Germinal center (tissue), 1 donor: ENCODE results near the gene CBX6.
"Not testable (repeated sequence)": the region's sequence is repeated elsewhere in the genome, so short reads cannot be mapped to it uniquely, and the experiment has no call there.

ENCODE experiments used
- DNase-seq: peaks from one replicate; pipeline ENCODE4 v3.0.0; 2012; ENCODE audit warnings: mixed read lengths, low spot score

Gene CBX6

DNA sequence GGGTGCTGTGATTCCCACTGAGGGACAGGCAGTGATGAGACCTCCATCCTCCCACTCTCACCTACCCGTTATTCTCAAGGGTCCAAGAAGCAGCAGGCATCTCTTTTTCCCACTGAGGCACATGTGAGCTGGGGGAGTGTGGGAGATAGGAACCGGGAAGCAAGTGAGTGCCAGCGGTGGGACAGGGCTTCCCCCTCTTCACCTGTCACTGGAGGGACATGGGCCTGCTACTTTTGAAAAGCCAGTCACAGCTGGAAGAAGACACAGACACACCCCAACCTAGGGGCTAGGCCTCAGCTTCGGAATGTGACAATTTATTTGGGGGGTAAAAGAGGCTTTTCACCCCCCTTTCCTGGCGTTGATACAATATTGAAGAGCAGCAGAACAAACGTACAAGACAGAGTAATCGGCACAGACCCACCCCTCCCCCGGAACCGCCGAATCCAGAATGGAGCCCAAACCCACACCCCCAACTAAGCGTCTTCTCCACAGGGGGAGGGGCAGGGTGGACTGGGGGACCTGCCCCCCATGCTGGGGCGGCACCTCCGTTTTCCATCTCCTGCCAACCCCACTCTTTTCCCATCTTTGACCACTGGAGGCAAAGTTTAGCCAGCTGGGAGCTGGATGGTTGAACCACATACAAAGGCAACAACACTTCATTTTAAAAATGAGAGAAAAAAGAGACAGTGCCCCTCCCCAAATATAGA, 10.7 kb downstream of the CBX6 start:
- no peak for DNase-seq

DNA sequence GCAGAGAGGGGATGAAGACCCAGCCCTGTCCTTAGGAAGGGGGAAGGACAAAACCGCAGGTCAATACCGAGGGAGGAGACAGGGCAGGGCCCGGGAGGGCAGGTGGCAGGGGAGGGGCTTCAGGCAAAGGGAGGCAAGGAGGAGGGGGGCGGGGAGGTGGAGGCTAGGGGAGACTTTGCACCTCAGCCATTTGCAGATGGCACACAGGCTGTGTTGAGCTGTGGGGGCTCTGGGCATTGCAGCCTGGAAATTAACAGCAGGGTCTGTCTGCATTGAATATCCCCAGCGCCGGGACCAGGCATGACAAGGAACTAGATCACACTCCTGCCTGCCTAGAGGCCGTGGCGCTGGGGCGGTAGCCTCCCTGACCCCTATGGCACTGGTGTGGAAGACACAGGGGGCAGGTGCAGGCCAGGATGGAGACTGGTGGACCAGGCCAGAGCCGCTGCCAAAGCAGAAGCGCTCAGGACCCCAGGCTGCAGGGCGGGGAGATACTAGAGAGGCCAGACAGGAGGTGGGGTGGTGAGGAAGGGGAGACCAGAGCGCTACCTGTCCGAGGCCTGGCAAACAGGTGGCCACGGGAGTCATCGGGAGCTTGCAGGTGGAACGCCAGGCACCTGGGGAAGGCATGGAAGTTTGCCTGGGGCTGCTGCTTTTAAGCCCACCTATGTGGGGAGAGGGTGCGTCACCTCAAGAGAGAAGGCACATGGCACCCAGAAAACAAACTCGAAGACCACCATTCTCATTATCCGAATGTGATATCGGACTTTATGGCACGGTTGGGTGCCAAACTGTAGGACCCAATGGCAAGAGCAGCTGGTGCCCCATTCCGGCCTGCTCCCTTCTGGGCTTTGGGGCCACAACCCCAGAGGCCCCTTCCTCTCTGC, 11.5 kb downstream of the CBX6 start:
- no peak for DNase-seq

DNA sequence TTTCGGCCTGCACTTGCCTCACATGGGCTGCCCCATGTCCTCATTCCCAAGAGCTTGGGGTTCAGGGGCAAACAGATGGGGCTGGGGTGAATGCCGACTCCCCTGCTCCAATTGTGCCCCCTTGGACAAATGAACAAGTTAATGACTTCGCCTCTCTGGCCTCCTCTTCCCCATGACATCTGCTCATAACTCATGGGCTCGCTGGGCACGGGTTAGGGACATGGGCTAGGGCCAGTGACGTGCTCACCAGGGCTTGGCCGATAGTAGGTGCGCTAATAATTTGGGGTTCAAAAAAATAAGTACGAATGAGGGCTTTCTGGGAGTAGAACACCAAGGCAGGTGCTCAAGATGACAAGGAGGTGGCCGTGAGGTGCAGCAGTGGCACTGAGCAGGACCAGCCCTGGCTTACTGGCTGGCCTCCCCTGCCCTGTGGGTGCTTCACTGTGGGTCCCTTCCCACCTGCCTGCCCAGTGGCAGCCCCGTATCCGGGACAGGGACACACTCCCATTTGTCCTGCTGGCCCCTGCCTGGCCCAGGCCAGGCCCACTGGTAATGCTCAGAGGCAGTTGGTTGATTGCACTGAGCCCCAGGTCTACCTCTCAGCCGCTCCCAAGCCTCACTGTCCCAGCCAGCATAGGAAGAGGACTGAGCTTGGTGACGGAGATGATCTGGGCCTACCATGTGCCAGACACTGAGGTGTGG, 12.3 kb downstream of the CBX6 start:
- no peak for DNase-seq

DNA sequence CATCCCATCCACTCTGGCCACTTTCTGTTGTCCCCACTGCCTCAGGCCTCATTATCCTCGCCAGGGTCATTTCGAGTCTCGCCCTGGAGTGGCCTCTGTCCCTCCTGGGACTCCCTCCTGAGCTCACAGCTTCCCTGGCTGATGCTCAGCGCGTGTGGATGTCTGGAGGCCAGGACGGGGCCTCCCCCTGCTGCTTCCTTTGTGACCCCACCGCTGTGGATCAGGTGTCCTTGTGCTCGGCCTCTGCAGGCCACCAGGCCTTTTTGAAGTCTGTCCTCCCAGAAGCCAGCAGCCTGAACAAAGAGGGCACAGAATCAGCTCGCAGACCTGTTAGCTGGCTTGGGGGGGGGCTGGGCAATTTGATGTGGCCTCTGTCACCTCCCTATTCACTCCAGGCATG, 13.5 kb downstream of the CBX6 start:
- no peak for DNase-seq

DNA sequence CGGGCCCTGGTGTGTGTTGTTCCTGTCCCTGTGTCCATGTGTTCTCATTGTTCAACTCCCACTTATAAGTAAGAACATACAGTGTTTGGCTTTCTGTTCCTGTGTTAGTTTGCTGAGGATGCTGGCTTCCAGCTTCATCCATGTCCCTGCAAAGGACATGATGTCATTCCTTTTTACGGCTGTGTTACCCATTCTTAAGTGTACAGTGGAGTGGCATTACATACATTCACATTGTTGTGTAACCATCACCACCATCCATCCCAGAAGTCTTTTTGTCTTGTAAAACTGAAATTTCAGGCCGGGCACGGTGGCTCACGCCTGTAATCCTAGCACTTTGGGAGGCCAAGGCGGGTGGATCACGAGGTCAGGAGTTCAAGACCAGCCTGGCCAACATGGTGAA, 17.5 kb downstream of the CBX6 start:
- not testable (repeated sequence) for DNase-seq

DNA sequence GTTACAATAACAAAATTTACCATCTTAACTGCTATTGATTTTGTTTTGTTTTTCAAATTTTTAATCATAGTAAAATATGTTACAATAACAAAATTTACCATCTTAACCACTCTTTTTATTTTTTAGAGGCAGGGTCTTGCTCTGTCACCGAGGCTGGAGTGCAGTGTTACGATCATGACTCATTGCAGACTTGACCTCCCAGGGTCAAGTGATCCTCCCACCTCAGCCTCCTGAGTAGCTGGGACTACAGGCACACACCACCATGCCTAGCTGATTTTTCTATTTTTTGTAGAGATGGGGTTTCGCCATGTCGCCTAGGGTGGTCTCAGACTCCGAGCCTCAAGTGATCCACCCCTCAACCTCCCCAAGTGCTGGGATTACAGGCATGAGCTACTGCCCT, 18.1 kb downstream of the CBX6 start:
- not testable (repeated sequence) for DNase-seq

DNA sequence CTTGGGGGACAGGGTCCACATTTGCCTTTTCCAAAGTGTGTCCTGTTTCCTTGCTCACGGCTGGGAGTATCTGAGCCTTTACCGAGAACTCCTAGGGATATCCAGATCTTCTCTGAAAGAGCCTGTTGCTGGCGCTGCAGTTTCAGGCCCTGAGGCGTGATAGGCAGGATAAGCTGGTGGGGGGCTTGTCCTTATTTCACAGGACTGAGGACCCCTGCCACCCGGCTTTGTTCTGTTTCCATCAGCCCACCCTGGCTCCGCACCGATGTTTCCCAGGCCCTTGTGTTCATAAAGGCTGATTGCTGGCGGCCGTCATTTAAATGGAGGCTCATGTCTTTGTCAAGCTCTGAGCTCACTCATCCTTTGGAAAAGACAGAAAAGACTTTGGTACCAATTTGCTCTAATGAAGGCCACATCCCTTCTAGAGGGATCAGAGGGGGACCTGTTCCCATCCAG, 18.8 kb downstream of the CBX6 start:
- no peak for DNase-seq

DNA sequence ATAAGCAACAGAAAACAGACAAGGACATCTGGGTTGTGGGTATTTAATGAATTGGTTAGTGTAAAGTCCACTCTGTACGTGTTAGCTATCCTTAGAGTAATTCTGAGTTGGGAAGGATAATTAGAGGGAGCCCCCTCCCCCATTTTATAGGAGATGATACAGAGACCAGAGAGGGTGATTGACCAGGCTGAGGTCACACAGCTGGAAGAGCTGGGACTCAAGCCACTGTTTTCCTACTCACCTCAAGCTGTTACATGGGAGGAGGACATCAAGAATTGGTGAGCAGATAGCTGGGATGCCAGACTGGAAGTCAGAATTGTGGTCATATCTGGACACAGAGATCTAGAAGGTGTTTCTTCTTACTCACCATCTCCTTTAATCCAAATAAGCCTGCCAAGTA, 19.5 kb downstream of the CBX6 start:
- no peak for DNase-seq

DNA sequence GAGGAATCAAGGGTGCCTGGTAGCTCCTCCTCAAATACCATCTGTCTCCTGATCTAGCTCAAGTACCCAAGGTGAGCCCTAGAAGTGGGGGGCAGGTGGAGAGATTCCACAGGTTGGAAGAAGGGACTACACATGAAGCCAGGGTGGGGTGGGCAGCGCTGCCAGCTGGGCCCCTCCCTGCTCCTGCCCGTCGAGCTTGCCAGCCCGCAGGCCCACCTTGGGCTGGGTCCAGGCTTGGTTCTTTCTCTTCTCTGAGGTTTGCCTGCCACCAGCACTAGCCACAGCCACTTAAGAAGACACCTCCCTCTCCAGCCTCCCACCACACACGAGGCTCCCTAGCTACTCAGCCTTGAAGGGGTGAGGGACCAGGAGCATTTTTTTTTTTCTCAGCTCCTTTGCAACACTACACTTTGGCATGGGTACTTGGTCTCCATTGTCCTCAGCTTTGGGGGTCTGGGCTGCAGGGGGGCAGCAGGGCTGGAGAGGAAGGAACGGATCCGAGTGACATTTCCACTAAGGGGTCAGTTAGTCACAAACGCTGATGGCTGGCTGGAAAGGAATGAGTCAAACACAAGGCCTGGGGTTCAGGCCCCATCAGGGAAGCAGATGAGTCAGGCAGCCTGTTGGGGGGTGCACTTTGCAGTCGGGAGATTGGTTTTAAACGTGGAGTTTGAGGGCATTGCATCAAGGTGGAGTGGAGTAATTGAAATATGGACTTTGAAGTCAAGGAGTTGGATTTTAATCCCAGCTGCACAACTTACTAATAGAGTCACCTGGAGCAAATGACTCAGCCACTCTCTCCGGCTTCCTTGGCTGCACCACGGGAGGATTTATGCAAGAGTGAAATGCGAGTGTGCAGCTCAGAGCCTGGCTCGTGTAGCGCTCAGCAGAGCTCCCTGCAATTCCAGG, 20.8 kb downstream of the CBX6 start:
- DNase-seq, result no peak

DNA sequence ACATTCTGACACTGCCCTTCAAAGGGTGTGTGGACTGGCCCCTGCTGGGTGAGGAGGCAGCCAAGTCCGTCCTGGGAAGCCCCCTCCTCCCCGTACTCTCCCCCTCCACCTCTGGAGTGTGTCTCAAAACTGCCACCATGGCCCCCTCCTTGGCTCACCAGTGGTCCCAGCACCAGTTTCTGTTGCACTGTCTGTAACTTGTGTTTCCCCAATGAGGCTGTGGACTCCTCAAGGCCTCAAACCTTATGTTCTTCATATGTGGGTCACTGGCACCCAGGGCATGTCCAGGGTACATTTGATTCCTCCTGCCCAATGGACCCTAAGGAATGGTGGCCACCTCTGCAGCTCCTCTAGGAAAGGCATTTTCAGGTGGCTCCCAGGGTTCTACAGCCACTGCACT, 21.6 kb downstream of the CBX6 start:
- no peak for DNase-seq

DNA sequence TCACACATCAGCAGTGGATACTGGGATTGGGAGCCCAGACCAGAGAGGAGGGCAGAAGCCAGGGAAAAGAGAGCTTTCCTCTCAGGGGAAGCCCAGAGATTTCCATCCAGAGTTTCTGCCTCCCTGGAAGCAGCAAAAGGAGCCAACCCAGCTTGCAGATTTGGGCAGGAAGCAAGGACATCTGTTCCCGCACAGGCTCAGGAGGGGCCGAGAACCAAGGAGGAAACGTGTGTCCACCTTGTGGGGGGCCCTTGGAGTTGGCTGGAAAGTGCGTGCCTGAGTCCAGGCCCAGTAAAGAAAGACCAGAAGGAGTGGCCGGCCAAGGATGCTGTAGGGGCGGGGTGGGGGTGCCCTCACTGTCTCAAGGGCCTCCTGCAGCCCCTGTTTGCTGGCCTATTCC, 22.2 kb downstream of the CBX6 start:
- DNase-seq, result no peak

DNA sequence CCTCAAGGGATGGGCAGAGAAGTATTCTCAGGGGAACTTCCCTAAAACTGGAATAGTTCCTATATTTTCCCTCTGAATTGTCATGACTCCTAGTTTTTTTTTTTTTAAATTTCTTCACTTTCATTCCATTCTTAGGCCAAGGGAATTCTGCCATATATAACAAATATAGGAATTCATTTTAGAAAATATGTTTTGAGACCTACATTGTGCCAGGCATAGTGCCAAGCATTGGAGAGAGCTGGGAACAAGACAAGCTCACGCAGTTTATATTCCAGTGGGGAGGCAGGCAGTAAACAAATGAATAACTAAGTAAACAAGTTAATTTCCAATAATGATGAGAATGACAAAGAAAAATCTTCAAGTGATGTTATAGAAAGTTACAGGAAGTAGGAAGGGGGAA, 25.6 kb downstream of the CBX6 start:
- DNase-seq, result no peak

DNA sequence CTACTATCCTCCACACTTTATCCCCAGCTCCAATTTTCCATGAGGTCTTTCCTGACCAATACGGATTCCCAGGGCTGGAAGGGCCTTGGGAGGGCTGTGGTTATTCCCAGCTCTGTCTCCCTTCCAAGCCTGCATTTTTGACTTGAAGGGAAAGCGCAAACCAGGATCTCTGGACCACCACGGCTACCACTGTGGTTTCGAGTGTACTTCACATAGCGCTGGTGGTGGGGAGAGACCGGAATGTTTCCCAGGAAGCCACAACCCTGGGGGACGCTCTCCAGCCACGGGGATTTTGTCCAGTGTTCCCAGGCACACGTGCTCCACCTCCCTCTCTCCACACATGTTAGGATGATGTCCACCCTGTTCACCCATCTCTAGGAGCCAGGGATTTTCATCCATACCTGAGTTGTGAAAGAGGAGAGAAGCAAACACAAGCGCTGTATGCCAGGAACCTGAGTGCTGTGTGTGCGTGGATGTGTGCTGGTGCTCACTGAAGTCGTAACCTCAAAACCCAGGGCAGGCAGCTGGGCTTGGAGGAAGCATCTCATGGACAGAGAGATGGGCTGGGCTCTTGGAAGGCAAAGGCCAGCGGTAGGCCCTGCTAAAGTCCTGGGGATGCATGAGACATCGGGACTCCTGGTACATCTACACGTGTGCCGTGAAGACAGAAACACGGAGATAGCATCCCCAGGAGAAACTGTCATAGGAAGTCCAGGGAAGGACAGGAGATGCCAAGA, 26.8 kb downstream of the CBX6 start:
- no peak for DNase-seq

DNA sequence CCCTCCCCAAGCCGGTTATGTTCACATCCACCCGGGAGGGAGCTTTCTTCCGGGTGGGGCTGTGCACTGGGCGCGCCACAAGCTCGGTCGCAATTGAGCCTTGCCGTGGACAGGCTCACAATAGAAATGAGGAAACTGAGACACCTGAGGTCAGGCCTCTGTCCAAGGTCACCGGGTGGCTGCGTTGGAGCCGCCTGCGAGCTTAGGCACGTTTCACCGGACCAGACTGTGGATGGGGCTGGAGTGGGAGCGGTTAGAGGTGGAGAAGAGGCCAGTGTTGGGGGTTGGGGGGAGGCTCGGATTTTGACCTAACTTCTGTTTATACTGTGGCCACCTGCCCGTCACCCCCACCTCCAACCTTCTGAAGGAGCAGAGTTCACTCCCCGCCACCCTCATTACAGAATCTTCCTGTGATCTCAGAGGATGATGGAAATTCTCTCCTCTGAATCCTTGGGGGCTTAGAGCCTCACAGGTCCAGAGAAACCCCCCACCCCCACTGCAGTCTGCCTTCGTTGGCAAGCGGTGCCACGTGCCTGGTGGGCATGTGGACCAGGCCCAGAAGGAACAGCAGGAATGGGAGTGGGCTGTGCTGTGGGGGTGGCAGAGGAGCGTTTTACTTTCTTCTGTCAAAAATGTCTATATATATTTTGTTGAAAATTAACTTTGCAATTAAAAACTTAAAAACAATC, 27.6 kb downstream of the CBX6 start:
- no peak for DNase-seq

DNA sequence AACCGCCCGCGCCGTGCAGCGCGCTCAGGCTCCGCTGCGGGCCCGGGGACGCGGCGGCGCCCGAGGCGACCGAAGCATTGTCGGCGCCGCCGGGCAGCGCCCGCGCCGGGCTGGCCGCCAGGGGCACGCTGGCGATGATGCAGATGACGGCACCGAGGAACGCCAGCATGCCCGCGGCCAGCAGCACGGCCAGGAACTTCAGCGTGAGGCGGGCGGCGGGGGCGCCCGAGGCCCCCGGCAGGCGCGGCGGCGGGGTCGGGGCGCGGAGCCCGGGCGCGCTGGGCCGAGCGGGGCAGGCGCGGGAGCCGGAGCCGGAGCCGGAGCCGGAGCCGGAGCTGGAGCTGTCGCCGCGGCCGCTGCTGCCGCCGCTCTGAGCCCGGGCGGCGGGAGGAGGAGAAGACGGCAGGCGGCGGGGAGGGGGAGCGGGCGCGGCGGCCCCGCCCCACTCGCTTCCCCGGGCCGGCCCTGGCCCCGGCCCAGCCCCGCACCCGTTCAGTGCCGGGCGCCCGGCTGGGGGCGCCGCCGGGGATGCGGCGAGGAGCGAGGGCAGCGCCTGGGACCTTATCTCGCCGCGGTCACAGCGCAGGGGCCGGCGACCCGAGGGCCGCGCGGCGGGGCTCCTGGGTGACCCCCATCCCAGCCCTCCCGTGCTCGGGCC, 28.2 kb downstream of the CBX6 start, which contains the start of gene NPTXR:
Gene NPTXR (minus strand): TSS at position 372 of the 658 bp plus-strand sequence.
- DNase-seq, result peak; percentile 37

DNA sequence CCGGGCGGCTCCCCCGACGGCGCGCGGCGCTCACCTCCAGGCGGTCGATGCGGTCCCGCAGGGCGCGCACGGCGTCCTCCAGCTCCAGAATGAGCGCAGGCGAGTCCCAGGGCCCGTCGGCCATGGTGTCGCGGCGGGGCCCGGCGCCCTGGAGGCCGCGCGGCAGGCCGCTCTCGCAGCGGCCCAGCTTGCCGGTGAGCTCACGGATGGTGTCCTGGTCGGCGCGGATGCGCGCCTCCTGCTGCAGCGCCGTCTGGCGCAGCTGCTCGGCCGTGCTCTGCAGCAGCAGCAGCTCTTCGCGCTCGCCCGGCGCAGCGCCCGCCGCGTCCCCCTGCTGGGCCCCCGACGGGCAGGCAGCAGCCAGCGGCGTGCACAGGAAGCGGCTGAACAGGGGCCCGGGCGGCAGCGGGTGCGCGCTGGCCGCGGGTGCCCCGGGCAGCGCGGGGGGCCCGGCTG, 28.8 kb downstream of the CBX6 start:
- DNase-seq, result peak; percentile 61

DNA sequence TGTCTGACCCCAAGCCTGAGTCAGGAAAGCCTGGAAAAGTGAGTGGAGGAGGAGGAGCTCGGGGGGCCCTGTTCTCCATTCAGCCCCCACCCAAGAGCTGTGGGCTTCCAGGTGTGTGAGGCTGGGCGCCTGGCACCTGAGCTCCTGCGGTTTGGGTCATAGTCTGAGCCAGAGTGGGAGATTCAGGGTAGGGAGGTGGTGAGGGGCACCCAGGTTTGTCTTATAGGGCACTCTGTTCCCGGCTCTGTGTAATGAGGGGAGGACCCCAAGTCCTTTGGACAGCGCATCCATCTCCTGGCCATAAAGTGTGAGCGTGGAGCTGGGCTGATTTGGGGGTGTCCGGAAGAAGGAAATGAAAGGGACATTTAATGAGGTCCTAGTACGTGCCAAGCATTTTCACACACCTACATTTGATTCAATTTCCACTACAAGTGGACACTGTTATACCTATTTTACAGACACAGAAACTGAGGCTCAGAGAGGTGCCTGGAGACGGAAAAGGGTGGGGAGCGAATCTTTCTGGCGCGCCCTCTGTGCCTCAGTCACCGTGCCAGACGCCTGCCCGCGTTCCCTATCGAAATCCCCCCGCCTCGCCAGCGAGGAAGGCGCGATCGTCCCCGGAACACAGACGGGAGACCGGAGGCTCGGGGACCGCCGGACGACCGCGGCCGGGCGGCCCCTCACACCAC, 29.4 kb downstream of the CBX6 start:
- DNase-seq, result no peak

DNA sequence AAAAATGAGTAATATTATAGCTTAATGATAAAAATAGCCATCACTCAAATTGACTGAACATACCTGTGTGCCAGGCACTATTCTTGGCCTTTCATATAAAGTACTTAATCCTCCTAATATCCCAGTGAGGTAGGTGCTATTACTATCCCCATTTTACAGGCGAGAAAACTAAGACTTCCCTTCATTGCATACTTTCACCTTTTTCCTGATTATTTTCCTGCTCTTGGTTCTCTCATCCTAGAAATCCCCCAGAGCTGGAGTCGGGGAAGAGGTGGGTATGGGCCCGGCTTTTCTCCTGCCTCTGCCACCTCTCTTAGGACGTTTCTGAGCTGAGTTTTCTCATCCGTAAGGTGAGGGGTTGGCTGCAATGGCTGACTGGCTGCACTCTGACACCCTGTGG, 30.4 kb downstream of the CBX6 start:
- no peak for DNase-seq

DNA sequence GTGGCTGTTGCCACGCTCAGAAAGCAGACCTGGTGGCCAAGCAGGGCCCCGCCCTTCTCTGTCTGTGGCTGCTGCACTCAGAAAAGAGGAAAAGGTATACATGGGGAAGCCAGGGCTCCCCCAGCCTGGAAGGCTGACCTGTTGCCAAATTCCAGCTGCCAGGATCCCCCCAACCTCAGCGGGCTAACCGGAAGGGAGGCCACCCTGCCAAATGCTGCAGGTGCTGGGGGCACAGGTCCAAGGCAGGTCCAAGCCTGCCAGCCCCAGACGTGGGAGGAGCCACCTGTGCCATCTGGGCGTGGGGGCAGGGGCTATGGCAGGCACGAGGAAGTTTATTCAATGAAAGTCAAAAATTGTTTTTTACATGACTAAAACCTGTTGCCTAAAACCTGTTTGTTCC, 30.8 kb downstream of the CBX6 start:
- no peak for DNase-seq
